GM19043 (cell line): ENCODE measurements around the gene PNCK.

Experiments used
- ATAC-seq: cut with Tn5 transposase; IDR thresholded peaks from one replicate; pipeline ENCODE4 v1.9.1; 2021; ENCODE audit warnings: low read depth; ENCODE audit not compliant: unreplicated experiment

PNCK gene

GRCh38 chrX:153667281-153667955 lies 6.2 kb downstream of the PNCK start:
- ATAC-seq = no peak

GRCh38 chrX:153665726-153666306 lies 7.8 kb downstream of the PNCK start:
- no peak for ATAC-seq

- no peak for ATAC-seq
Measured at GRCh38 chrX:153662266-153662665, 11.3 kb downstream of the PNCK start.

- no peak for ATAC-seq
Measured at GRCh38 chrX:153659268-153659667, 14.3 kb downstream of the PNCK start.

GRCh38 chrX:153657161-153657560 lies 16.5 kb downstream of the PNCK start:
- ATAC-seq = no peak

- no peak for ATAC-seq
Measured at GRCh38 chrX:153653556-153653955, 20.1 kb downstream of the PNCK start.

- no peak for ATAC-seq
Measured at GRCh38 chrX:153651540-153652079, 22.0 kb downstream of the PNCK start.

- ATAC-seq = no peak
Measured at GRCh38 chrX:153650959-153651358, 22.7 kb downstream of the PNCK start.

GRCh38 chrX:153649915-153650782 lies 23.5 kb downstream of the PNCK start:
- ATAC-seq = no peak

- no peak for ATAC-seq
Measured at GRCh38 chrX:153649178-153649914, 24.3 kb downstream of the PNCK start.

GRCh38 chrX:153648358-153649177 lies 25.0 kb downstream of the PNCK start:
- ATAC-seq = no peak

- ATAC-seq = no peak
Measured at GRCh38 chrX:153647461-153648357, 25.9 kb downstream of the PNCK start.

GRCh38 chrX:153646620-153647373 lies 26.8 kb downstream of the PNCK start, which contains the start of gene DUSP9:
TSS of gene DUSP9 (plus strand) at chrX:153647203. CDS start at chrX:153647954, 751 bp downstream.
- no peak for ATAC-seq

GRCh38 chrX:153645921-153646488 lies 27.6 kb downstream of the PNCK start:
- ATAC-seq = no peak

- no peak for ATAC-seq
Measured at GRCh38 chrX:153645151-153645550, 28.5 kb downstream of the PNCK start.

- ATAC-seq = no peak
Measured at GRCh38 chrX:153644356-153645125, 29.1 kb downstream of the PNCK start.
